ENCODE measurements around the gene KIF3B. TPM values are rescaled to one million over a fixed set of nuclear protein-coding genes. Genes with fewer than 3 reads are reported as not detected.

KIF3B gene
- total and polyA plus RNA-seq, 2 of the 13 experiments (the other 11 are each of a cell fraction or from before 2014, with no cell fraction given) = 23.6 to 28.8 TPM

DNA sequence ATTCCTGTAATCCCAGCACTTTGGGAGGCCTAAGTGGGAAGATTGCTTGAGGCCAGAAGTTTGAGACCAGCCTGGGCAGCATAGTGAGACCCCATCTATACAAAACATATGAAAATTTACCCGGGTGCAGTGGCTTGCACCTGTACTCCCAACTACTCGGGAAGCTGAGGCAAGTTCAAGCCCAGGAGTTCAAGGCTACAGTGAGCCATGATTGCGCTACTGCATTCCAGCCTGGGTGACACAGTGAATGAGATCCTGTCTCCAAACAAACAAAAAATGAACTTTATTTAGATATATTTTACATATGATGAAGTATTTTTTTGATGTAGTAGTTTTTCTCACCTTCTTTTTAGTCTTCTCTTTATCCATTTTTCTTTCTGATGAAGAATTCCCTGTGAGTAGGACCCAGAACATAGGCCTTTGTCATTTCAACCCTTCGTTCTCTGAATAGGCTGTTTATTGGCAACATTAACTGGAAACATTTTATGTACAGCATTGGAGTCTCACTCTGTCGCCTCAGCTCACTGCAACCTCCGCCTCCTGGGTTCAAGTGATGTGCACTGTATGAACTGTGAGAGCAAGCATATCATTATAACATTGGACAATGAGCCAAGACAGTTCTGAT, 10.9 kb downstream of the KIF3B start (continued):
- TF ChIP-seq KLF12 (CRISPR knock-in tag; IDR thresholded peaks at IDR 0.05; ENCODE audit: borderline replicate concordance) = 0 out of 2 replicates have a peak, but pooled peaks have one; percentile 63
- TF ChIP-seq, protein P1, sequence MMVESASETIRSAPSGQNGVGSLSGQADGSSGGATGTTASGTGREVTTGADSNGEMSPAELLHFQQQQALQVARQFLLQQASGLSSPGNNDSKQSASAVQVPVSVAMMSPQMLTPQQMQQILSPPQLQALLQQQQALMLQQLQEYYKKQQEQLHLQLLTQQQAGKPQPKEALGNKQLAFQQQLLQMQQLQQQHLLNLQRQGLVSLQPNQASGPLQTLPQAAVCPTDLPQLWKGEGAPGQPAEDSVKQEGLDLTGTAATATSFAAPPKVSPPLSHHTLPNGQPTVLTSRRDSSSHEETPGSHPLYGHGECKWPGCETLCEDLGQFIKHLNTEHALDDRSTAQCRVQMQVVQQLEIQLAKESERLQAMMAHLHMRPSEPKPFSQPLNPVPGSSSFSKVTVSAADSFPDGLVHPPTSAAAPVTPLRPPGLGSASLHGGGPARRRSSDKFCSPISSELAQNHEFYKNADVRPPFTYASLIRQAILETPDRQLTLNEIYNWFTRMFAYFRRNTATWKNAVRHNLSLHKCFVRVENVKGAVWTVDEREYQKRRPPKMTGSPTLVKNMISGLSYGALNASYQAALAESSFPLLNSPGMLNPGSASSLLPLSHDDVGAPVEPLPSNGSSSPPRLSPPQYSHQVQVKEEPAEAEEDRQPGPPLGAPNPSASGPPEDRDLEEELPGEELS (CRISPR knock-in tag; IDR thresholded peaks at IDR 0.05) = peak; percentile 88
- TF ChIP-seq MIXL1 (CRISPR knock-in tag; IDR thresholded peaks at IDR 0.05) = peak; percentile 83
- peak; percentile 81 for TF ChIP-seq SAP130 (CRISPR knock-in tag; IDR thresholded peaks at IDR 0.05; ENCODE audit: low read depth)
- TF ChIP-seq, protein P2, sequence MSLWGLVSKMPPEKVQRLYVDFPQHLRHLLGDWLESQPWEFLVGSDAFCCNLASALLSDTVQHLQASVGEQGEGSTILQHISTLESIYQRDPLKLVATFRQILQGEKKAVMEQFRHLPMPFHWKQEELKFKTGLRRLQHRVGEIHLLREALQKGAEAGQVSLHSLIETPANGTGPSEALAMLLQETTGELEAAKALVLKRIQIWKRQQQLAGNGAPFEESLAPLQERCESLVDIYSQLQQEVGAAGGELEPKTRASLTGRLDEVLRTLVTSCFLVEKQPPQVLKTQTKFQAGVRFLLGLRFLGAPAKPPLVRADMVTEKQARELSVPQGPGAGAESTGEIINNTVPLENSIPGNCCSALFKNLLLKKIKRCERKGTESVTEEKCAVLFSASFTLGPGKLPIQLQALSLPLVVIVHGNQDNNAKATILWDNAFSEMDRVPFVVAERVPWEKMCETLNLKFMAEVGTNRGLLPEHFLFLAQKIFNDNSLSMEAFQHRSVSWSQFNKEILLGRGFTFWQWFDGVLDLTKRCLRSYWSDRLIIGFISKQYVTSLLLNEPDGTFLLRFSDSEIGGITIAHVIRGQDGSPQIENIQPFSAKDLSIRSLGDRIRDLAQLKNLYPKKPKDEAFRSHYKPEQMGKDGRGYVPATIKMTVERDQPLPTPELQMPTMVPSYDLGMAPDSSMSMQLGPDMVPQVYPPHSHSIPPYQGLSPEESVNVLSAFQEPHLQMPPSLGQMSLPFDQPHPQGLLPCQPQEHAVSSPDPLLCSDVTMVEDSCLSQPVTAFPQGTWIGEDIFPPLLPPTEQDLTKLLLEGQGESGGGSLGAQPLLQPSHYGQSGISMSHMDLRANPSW (CRISPR knock-in tag; IDR thresholded peaks at IDR 0.05; ENCODE audit: borderline replicate concordance) = no peak
- TF ChIP-seq KAT8 (CRISPR knock-in tag; IDR thresholded peaks at IDR 0.05) = peak; percentile 75; the same call in 1 of the 2 replicates
- 0 out of 2 replicates have a peak, but pooled peaks have one; percentile 37 for TF ChIP-seq SP5 (CRISPR knock-in tag; IDR thresholded peaks at IDR 0.05; ENCODE audit: borderline replicate concordance, low read depth)
- TF ChIP-seq, protein P3, sequence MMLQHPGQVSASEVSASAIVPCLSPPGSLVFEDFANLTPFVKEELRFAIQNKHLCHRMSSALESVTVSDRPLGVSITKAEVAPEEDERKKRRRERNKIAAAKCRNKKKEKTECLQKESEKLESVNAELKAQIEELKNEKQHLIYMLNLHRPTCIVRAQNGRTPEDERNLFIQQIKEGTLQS (CRISPR knock-in tag; IDR thresholded peaks at IDR 0.05) = 0 out of 2 replicates have a peak, but pooled peaks have one; percentile 67
- TF ChIP-seq TBL1XR1 (IDR thresholded peaks at IDR 0.05; ENCODE audit: borderline replicate concordance, low read length, partially characterized antibody) = peak; percentile 89
- TF ChIP-seq GATAD2A (CRISPR knock-in tag; IDR thresholded peaks at IDR 0.05) = peak; percentile 81
- TF ChIP-seq CEBPG (CRISPR knock-in tag; IDR thresholded peaks at IDR 0.05) = peak; percentile 89
- TF ChIP-seq PITX1 (CRISPR knock-in tag; IDR thresholded peaks at IDR 0.05) = peak; percentile 51; the same call in 1 of the 2 replicates
- peak; percentile 71 for TF ChIP-seq PPARG (CRISPR knock-in tag; conservative IDR thresholded peaks at IDR 0.05)
- TF ChIP-seq, protein P4, sequence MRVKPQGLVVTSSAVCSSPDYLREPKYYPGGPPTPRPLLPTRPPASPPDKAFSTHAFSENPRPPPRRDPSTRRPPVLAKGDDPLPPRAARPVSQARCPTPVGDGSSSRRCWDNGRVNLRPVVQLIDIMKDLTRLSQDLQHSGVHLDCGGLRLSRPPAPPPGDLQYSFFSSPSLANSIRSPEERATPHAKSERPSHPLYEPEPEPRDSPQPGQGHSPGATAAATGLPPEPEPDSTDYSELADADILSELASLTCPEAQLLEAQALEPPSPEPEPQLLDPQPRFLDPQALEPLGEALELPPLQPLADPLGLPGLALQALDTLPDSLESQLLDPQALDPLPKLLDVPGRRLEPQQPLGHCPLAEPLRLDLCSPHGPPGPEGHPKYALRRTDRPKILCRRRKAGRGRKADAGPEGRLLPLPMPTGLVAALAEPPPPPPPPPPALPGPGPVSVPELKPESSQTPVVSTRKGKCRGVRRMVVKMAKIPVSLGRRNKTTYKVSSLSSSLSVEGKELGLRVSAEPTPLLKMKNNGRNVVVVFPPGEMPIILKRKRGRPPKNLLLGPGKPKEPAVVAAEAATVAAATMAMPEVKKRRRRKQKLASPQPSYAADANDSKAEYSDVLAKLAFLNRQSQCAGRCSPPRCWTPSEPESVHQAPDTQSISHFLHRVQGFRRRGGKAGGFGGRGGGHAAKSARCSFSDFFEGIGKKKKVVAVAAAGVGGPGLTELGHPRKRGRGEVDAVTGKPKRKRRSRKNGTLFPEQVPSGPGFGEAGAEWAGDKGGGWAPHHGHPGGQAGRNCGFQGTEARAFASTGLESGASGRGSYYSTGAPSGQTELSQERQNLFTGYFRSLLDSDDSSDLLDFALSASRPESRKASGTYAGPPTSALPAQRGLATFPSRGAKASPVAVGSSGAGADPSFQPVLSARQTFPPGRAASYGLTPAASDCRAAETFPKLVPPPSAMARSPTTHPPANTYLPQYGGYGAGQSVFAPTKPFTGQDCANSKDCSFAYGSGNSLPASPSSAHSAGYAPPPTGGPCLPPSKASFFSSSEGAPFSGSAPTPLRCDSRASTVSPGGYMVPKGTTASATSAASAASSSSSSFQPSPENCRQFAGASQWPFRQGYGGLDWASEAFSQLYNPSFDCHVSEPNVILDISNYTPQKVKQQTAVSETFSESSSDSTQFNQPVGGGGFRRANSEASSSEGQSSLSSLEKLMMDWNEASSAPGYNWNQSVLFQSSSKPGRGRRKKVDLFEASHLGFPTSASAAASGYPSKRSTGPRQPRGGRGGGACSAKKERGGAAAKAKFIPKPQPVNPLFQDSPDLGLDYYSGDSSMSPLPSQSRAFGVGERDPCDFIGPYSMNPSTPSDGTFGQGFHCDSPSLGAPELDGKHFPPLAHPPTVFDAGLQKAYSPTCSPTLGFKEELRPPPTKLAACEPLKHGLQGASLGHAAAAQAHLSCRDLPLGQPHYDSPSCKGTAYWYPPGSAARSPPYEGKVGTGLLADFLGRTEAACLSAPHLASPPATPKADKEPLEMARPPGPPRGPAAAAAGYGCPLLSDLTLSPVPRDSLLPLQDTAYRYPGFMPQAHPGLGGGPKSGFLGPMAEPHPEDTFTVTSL (CRISPR knock-in tag; IDR thresholded peaks at IDR 0.05; ENCODE audit: borderline replicate concordance) = peak; percentile 79
- TF ChIP-seq NFKB2 (CRISPR knock-in tag; IDR thresholded peaks at IDR 0.05; ENCODE audit: borderline replicate concordance) = no peak
- peak; percentile 79; the same call in 1 of the 2 replicates for TF ChIP-seq BRD4 (CRISPR knock-in tag; IDR thresholded peaks at IDR 0.05)
- peak; percentile 82 for TF ChIP-seq KAT7 (CRISPR knock-in tag; IDR thresholded peaks at IDR 0.05; ENCODE audit: borderline replicate concordance)
- TF ChIP-seq SOX5 (CRISPR knock-in tag; IDR thresholded peaks at IDR 0.05; ENCODE audit: borderline replicate concordance) = peak; percentile 88; the same call in 1 of the 2 replicates
- no peak for TF ChIP-seq ZNF234 (CRISPR knock-in tag; conservative IDR thresholded peaks at IDR 0.05)
- no peak for TF ChIP-seq ISX (CRISPR knock-in tag; conservative IDR thresholded peaks at IDR 0.05)
